Calu3 (cell line): ENCODE results near the gene FOXRED2. TPM values are rescaled to one million over a fixed set of nuclear protein-coding genes. Genes with fewer than 3 reads are reported as not detected.
A peak's percentile ranks its signal among the peaks of the same experiment; 100 is the strongest.

Experiments used
- Bru-seq: library from RNA; stranded (reverse); fragments of 400-500 nt; gene quantifications from one replicate; lab custom pipeline; 2021; lab: Mats Ljungman, UMichigan
- BruChase-seq, 2 experiments: library from RNA; stranded (reverse); fragments of 400-500 nt; gene quantifications; one replicate each; lab custom pipeline; 2021; lab: Mats Ljungman, UMichigan
- BruUV-seq: library from RNA; stranded (reverse); fragments of 400-500 nt; replicated peaks from 2 replicates; lab custom pipeline; 2021; lab: Mats Ljungman, UMichigan
- CTCF ChIA-PET: fragments of 300-600 bp; sonication (Branson Sonifier 250); formaldehyde crosslinking; loops from one replicate; lab custom pipeline; 2022; ENCODE audit warnings: antibody characterized with exemption; lab: Charles Lee
- DNase-seq: peaks from one replicate; pipeline ENCODE4 v3.0.0; 2022
- H3K27ac Mint-ChIP-seq: one replicate; pipeline ENCODE4 v1.8.0; 2022; ENCODE audit warnings: mixed read lengths; ENCODE audit not compliant: unreplicated experiment
- H3K27me3 Mint-ChIP-seq: one replicate; pipeline ENCODE4 v1.8.0; 2022; ENCODE audit warnings: mixed read lengths; ENCODE audit not compliant: unreplicated experiment
- H3K36me3 Mint-ChIP-seq: one replicate; pipeline ENCODE4 v1.8.0; 2022; ENCODE audit warnings: mild to moderate bottlenecking, moderate library complexity, mixed read lengths; ENCODE audit not compliant: insufficient read depth, unreplicated experiment
- H3K4me1 Mint-ChIP-seq: one replicate; pipeline ENCODE4 v1.8.0; 2022; ENCODE audit warnings: mild to moderate bottlenecking, low read depth, mixed read lengths; ENCODE audit not compliant: unreplicated experiment
- H3K4me3 Mint-ChIP-seq: one replicate; pipeline ENCODE4 v1.8.0; 2022; ENCODE audit warnings: mild to moderate bottlenecking, low read depth, moderate library complexity, mixed read lengths; ENCODE audit not compliant: unreplicated experiment
- H3K9me3 Mint-ChIP-seq: one replicate; pipeline ENCODE4 v1.8.0; 2022; ENCODE audit warnings: low read depth, mixed read lengths; ENCODE audit not compliant: unreplicated experiment
- CTCF ChIP-seq: fragments of 200-600 bp; IDR thresholded peaks from one replicate; pipeline ENCODE4 v1.8.0; 2022; ENCODE audit warnings: antibody characterized with exemption; ENCODE audit not compliant: unreplicated experiment
- intact Hi-C: fragments of 100-400 bp; cut with micrococcal nuclease; formaldehyde crosslinking; loops from one replicate; pipeline ENCODE4 v1.10.0; 2022; ENCODE audit not compliant: unreplicated experiment
- long read RNA-seq: library from polyadenylated mRNA; stranded (forward); transcript quantifications from one replicate; pipeline ENCODE4 v2.0.0, GENCODE V29; 2022
- total RNA-seq: library from RNA; stranded (reverse); gene quantifications from 2 replicates; pipeline ENCODE4 v1.2.3, GENCODE V29; 2022

The FOXRED2 gene
- total RNA-seq (27.9 and 29.4 TPM in 2 replicates), Bru-seq, nascent RNA (percentile 51 among the genes with signal in this experiment), BruChase-seq, experiment 1, labeled RNA remaining after a 6-hour chase (percentile 71 among the genes with signal in this experiment), BruChase-seq, experiment 2, labeled RNA remaining after a 2-hour chase (percentile 54 among the genes with signal in this experiment)
- long read RNA-seq, partial matches to known transcripts, result 0 of 32 reads
- long read RNA-seq, other reads (novel, unspliced or antisense), result 29 of 32 reads

- H3K9me3 Mint-ChIP-seq, result peaks cover 2% of the 10 kb centered on the region
- peaks cover 66% of the 10 kb centered on the region for H3K36me3 Mint-ChIP-seq
- H3K4me3 Mint-ChIP-seq, result peak within 1 kb of the TSS; percentile 78
- CTCF ChIA-PET, result interaction anchor here (0.7 to 1.0 kb wide), 2 partner anchors 10 to 275 kb away, joined by 3 read pairs; no protein-coding TSS in a partner anchor
- intact Hi-C loops, result no loop called here
- H3K27ac Mint-ChIP-seq, result peak within 1 kb of the TSS; percentile 68
- TF ChIP-seq CTCF, result no peak
- H3K27me3 Mint-ChIP-seq, result no peaks in the 10 kb centered on the region
- DNase-seq, result peak; percentile 93
- no TSS peak for BruUV-seq
- peaks cover 9% of the 10 kb centered on the region for H3K4me1 Mint-ChIP-seq
Observed at GRCh38 chr22:36506637-36507517, at the start of gene FOXRED2. Gene FOXRED2, minus strand, starts transcription at chr22:36507040. Its CDS starts 618 bp downstream, at chr22:36506422.

GRCh38 chr22:36554098-36554497 is 47.3 kb upstream of the FOXRED2 start:
- CTCF ChIA-PET, result no interaction called here
- DNase-seq, result no peak
- Mint-ChIP-seq H3K9me3 (no peaks in the 10 kb centered on the region), H3K27ac (no peak overlapping the region), H3K27me3 (peaks cover 69% of the 10 kb centered on the region), H3K4me3 (no peak overlapping the region), H3K36me3 (no peaks in the 10 kb centered on the region), H3K4me1 (no peaks in the 10 kb centered on the region)
- TF ChIP-seq CTCF, result no peak
- intact Hi-C loops, result no loop called here
- no TSS peak for BruUV-seq

GRCh38 chr22:36552289-36552688 is 45.4 kb upstream of the FOXRED2 start:
- no peak overlapping the region for H3K4me3 Mint-ChIP-seq
- no peak overlapping the region for H3K27ac Mint-ChIP-seq
- peaks cover under 1% of the 10 kb centered on the region for H3K36me3 Mint-ChIP-seq
- CTCF ChIA-PET, result interaction anchor here (0.6 kb wide), 2 partner anchors 451 to 1963 kb away, joined by 3 to 5 read pairs; no protein-coding TSS in a partner anchor
- H3K9me3 Mint-ChIP-seq, result no peaks in the 10 kb centered on the region
- TF ChIP-seq CTCF, result no peak
- peaks cover 3% of the 10 kb centered on the region for H3K4me1 Mint-ChIP-seq
- intact Hi-C loops, result no loop called here
- BruUV-seq, result no TSS peak
- peaks cover 84% of the 10 kb centered on the region for H3K27me3 Mint-ChIP-seq
- no peak for DNase-seq

GRCh38 chr22:36550701-36551495 is 44.1 kb upstream of the FOXRED2 start:
- no peak overlapping the region for H3K4me3 Mint-ChIP-seq
- H3K27ac Mint-ChIP-seq, result no peak overlapping the region
- H3K9me3 Mint-ChIP-seq, result no peaks in the 10 kb centered on the region
- intact Hi-C loops, result no loop called here
- CTCF ChIA-PET, result no interaction called here
- peaks cover 17% of the 10 kb centered on the region for H3K4me1 Mint-ChIP-seq
- no TSS peak for BruUV-seq
- H3K27me3 Mint-ChIP-seq, result peaks cover 80% of the 10 kb centered on the region
- DNase-seq, result no peak
- no peak for TF ChIP-seq CTCF
- H3K36me3 Mint-ChIP-seq, result peaks cover 4% of the 10 kb centered on the region
